NCI-H2107 (cell line): Measurements from ENCODE around the gene IL32.

ENCODE experiments used
- DNase-seq: peaks from one replicate; lab custom pipeline; 2025; lab: John Stamatoyannopoulos, UW

The IL32 gene

GRCh38 chr16:3065069-3065741 lies at the start of gene IL32:
Gene IL32, plus strand, starts transcription at chr16:3065640. Its CDS starts 172 bp downstream, at chr16:3065812.
- no peak for DNase-seq

- DNase-seq, result no peak
Observed at GRCh38 chr16:3015865-3016521, 49.4 kb upstream of the IL32 start.

- no peak for DNase-seq
Observed at GRCh38 chr16:3017344-3017743, 48.1 kb upstream of the IL32 start.

GRCh38 chr16:3017794-3018506 lies 47.5 kb upstream of the IL32 start, which contains the start of gene CLDN6:
Gene CLDN6, minus strand, starts transcription at chr16:3018183. Its CDS starts 2,162 bp downstream, at chr16:3016021.
- DNase-seq, result no peak

- DNase-seq, result no peak
Observed at GRCh38 chr16:3019594-3020246, 45.7 kb upstream of the IL32 start.

DNA sequence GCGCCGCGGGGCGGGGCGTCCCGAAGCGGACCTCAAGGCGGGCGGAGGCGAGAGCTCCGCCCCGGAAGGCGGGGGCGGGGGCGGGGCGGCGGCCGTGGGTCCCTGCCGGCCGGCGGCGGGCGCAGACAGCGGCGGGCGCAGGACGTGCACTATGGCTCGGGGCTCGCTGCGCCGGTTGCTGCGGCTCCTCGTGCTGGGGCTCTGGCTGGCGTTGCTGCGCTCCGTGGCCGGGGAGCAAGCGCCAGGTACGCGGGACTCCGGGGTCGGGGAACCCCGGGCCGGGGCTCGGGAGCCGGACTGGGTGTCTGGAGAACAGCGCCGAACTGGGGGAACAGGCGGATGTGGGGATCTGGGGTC lies 45.2 kb upstream of the IL32 start, which contains the start of gene TNFRSF12A:
Gene TNFRSF12A, plus strand, starts transcription at position 122 of the 357 bp plus-strand sequence. Its CDS starts 30 bp downstream, at position 152.
- peak; percentile 43 for DNase-seq

GRCh38 chr16:3020604-3021448 lies 44.6 kb upstream of the IL32 start:
- DNase-seq, result no peak

DNA sequence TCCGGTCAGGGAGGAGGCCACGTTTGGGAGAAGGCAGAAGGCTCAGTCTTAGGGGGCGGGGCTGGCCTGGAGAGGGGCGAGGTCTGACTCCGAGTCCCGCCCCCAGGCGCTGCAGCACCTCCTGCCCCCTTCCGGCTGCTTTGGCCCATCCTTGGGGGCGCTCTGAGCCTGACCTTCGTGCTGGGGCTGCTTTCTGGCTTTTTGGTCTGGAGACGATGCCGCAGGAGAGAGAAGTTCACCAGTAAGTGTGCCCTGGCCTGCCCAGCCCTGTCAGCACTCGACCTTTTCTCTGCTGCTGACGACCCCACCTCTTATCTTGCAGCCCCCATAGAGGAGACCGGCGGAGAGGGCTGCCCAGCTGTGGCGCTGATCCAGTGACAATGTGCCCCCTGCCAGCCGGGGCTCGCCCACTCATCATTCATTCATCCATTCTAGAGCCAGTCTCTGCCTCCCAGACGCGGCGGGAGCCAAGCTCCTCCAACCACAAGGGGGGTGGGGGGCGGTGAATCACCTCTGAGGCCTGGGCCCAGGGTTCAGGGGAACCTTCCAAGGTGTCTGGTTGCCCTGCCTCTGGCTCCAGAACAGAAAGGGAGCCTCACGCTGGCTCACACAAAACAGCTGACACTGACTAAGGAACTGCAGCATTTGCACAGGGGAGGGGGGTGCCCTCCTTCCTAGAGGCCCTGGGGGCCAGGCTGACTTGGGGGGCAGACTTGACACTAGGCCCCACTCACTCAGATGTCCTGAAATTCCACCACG lies 43.8 kb upstream of the IL32 start:
- no peak for DNase-seq

DNA sequence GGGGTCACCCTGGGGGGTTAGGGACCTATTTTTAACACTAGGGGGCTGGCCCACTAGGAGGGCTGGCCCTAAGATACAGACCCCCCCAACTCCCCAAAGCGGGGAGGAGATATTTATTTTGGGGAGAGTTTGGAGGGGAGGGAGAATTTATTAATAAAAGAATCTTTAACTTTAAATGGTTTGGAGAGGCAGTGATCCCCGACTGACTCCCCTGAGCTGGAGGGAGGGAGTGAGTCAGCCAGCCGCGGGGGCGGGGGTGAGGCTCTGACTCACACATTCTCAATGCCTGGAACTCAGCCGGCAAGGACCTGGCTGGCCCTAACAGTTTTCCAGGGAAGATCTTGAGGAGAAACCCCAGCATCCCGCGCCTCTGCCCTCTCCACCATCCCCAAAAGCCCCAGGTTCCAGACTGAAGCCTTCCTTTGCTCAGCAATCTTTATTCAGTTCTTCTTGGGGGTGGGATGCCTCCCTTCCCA lies 43.2 kb upstream of the IL32 start:
- no peak for DNase-seq

- DNase-seq, result no peak
Observed at GRCh38 chr16:3022684-3023414, 42.6 kb upstream of the IL32 start.

GRCh38 chr16:3023415-3023668 lies 42.1 kb upstream of the IL32 start:
- peak; percentile 32 for DNase-seq

- peak; percentile 93 for DNase-seq
Observed at GRCh38 chr16:3023669-3024478, 41.6 kb upstream of the IL32 start, which contains the start of the genes HCFC1R1 and THOC6. Gene HCFC1R1, minus strand, starts transcription at chr16:3023942. Its CDS starts 1 bp downstream, at chr16:3023941. Gene THOC6, plus strand, starts transcription at chr16:3024035. Its CDS starts 292 bp downstream, at chr16:3024327.

DNA sequence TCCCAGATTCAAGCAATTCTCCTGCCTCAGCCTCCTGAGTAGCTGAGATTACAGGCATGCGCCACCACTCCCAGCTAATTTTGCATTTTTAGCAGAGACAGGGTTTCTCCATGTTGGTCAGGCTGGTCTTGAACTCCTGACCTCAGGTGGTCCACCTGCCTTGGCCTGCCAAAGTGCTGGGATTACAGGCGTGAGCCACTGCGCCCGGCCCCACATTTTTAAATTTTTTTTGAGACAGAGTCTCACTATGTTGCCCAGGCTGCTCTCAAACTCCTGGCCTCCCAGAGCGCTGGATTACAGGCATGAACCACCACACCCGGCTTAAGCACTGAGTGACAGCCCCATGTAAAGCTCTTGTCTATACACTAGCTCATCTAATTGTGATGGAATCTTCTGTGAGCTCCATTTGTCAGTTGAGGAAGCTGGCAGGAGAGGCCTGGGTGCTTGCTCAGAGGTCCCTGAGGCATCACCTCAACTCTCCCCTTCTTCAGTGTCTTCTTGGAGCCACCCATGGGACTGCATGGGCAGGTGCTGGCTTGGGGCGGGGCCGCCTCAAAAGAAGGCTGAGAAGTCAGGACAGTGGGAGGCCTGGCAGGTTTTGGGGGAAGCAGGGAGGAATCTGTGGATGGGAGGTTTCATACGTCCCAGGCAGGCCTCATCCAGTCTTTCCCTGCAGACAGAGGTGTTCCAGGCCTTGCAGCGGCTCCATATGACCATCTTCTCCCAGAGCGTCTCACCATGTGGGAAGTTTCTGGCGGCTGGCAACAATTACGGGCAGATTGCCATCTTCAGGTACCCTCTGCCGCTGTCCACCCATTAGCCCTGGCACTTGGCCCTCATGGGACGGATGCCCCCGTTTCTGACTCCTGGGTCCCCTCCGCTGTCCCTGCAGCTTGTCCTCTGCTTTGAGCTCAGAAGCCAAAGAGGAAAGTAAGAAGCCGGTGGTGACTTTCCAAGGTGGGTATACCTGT lies 40.1 kb upstream of the IL32 start:
- no peak for DNase-seq

GRCh38 chr16:3026003-3026378 lies 39.4 kb upstream of the IL32 start:
- DNase-seq, result no peak

- no peak for DNase-seq
Observed at GRCh38 chr16:3026609-3027488, 38.6 kb upstream of the IL32 start.

DNA sequence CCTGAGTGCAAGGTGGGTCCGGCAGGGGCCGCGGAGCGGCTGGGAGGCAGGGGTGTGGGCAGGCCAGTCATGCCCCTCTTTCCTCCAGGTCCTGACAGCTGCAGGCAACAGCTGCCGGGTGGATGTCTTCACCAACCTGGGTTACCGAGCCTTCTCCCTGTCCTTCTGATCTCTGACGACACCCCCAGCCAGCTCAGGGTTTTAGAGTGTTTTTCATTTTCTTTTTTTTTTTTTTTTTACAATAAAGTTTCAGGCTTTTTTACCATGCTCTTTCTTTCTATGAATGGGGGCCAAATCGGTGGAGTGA lies 38.0 kb upstream of the IL32 start:
- DNase-seq, result no peak
